ENCODE measurements around the gene RRM1. TPM values are rescaled to one million over a fixed set of nuclear protein-coding genes. Genes with fewer than 3 reads are reported as not detected.

RRM1 gene
- total and polyA plus RNA-seq, 7 donors, result 9.0 to 39.6 (median 28.5) TPM

DNA sequence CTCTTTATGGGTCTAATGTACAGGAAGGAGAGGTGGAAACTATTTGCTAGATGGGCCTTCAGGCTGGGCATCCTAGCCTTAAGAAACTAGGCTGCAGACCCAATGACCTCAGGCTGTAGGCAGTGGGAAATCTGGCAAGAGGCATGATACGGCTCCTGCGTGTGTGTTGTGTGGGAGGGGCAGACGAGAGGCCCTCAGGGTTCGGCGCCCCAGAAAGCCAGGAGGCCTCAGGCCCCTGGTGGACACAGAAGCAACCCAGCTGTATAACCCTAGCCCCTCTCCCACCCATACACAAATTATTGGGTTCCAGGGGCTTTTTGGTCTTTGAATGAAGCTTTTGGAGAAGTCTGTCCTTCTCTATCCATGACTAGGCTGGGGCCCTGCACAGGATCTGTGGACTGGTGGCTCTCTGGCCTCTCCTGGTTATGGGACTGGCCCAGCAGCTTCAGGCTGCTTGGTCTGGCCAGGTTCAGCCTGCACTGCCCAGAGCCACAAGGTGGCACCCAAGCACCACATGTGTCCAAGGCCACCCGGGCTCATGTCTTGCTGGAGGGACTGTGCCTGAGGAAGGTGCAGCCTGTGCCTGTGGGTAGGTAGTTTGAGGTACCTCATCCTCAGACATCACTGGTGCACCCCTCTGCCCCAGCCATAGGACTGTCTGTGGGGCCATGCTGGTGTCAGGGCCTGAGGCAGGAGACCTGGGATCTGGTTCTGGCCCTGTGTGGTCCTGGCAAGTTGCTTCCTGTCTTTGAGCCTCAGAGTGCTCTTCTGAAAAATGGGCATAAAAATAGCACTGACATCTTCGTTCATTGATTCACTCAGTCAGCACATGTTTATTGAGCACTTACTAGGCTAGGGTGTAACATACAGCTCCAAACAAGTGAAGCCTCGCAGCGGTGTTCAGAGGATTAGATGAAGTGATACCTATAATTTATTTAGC lies 87.5 kb downstream of the RRM1 start:
- WGBS, 2 donors, result 60 to 62% methylated on average over 9 of the region's 9 CpGs

DNA sequence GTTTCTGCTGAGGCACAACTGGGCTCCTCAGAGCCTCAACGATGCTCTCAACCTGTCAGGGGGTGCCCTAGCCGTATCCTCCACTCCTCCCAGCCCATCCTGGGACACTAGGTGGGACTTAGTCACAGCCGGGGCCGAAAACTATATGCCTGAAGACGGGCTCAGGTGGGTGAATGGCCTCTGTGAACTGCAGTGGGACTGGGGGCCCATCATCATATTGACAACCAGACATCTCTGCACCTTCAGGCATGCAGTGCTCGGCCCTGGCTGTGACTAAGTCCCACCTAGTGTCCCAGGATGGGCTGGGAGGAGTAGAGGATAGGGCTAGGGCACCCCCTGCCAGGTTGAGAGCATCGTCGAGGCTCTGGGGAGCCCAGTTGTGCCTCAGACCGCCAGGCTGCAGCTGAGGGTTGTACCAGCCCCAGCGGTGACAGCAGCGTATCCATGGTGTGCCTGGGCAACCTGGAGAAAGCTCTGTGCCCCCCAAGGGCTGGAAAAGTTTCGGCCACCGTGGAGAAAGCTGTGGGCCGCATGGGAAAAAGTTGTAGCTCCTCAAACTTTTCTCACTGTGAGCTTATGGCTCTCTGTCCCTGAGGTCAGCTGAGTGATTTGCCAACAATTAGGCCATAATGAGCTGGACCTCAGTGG lies 88.9 kb downstream of the RRM1 start:
- Histone ChIP-seq H3K27me3 (no peaks in the 10 kb centered on the region), H3K27ac (no peak overlapping the region), H3K4me3 (no peak overlapping the region), H3K36me3 (no peaks in the 10 kb centered on the region), H3K4me1 (peaks cover 0 to 17% (median 9%) of the 10 kb centered on the region in 4 donors), H3K9me3 (no peaks in the 10 kb centered on the region)
- intact Hi-C loops (cut with DNase I), result no loop called here
- DNase-seq, result no peak
- WGBS, 2 donors, result 83 to 84% methylated on average over 14 of the region's 14 CpGs
- TF ChIP-seq EP300 (IDR thresholded peaks at IDR 0.05) (no peak), POLR2AphosphoS5 (IDR thresholded peaks at IDR 0.05) (no peak), POLR2A (IDR thresholded peaks at IDR 0.05) (no peak)
- TF ChIP-seq, protein P1, sequence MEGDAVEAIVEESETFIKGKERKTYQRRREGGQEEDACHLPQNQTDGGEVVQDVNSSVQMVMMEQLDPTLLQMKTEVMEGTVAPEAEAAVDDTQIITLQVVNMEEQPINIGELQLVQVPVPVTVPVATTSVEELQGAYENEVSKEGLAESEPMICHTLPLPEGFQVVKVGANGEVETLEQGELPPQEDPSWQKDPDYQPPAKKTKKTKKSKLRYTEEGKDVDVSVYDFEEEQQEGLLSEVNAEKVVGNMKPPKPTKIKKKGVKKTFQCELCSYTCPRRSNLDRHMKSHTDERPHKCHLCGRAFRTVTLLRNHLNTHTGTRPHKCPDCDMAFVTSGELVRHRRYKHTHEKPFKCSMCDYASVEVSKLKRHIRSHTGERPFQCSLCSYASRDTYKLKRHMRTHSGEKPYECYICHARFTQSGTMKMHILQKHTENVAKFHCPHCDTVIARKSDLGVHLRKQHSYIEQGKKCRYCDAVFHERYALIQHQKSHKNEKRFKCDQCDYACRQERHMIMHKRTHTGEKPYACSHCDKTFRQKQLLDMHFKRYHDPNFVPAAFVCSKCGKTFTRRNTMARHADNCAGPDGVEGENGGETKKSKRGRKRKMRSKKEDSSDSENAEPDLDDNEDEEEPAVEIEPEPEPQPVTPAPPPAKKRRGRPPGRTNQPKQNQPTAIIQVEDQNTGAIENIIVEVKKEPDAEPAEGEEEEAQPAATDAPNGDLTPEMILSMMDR (IDR thresholded peaks at IDR 0.05), result no peak

More for the DNA sequence above, 87.5 kb downstream of the RRM1 start:
- Histone ChIP-seq H3K4me3 (no peak overlapping the region), H3K4me1 (peaks cover 0 to 7% (median 3%) of the 10 kb centered on the region in 4 donors), H3K27me3 (no peaks in the 10 kb centered on the region), H3K27ac (no peak overlapping the region), H3K36me3 (no peaks in the 10 kb centered on the region), H3K9me3 (no peaks in the 10 kb centered on the region)
- TF ChIP-seq, protein P1 (IDR thresholded peaks at IDR 0.05), result peak in 2 of 4 experiments; percentile 35 to 44
- TF ChIP-seq EP300 (IDR thresholded peaks at IDR 0.05), result no peak
- intact Hi-C loops (cut with DNase I), result no loop called here
- DNase-seq, result no peak

DNA sequence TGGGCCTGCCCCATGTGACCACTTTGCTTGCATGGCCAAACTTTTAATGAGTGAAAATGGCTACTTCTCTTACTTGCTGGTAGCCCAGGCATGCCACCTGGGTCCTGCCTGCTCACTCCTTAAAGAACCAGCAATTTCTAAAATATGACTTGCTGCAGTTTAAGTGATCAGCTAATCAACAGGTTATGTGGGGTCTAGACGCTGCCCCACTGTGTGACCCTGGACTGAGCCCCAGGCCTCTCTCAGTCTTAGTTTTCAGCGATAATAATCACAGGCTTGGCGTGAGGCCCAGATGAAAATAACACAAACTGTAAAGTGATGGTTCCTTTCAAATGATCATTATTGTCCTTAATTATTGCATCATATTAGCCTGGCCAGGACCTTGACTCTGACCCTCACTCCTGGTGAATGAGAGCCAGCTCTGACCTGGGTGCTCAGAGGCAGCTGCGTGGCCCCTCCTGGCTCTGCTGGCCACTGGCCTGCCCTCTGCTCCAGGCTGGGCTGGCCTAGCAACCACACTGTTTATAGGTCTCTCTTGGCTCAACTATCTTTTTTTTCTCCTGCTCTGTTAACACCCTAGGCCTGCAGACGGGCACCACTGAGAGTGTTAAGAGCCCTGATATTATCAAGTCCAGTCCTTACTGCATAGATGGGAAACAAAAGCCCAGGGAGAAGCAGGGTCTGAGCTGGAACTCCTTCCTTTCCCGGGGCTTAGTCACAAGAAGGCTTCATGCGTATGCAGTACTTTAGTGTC lies 89.7 kb downstream of the RRM1 start:
- TF ChIP-seq POLR2AphosphoS5 (IDR thresholded peaks at IDR 0.05) (no peak), EP300 (IDR thresholded peaks at IDR 0.05) (no peak), POLR2A (IDR thresholded peaks at IDR 0.05) (no peak)
- TF ChIP-seq, protein P1 (IDR thresholded peaks at IDR 0.05), result no peak
- intact Hi-C loops (cut with DNase I), result no loop called here
- Histone ChIP-seq H3K9me3 (no peaks in the 10 kb centered on the region), H3K36me3 (no peaks in the 10 kb centered on the region), H3K27ac (peak overlapping the region in 1 of 4 donors; percentile 19), H3K4me3 (no peak overlapping the region), H3K27me3 (no peaks in the 10 kb centered on the region), H3K4me1 (peaks cover 0 to 17% (median 9%) of the 10 kb centered on the region in 4 donors)
- no peak for DNase-seq
- 71 to 72% methylated on average over 7 of the region's 7 CpGs for WGBS, 2 donors

DNA sequence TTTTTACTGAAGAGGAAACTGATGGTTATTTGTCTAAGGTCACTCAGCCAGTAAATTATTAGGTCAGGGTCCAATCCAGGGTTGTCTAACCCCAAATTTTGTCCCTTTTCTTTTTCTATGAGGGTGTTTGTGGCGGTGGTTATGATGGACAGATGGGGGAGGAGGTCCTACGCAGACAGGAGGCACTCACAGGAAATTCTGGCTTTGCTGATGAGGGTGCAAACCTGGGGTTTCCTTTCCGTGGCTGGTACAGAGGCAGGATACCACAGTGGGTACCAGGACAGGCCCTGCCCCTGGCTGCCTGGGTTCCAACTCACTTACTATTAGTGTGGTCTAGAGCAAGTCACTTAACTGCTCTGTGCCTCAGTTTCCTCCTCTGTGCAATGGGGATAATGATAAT lies 91.0 kb downstream of the RRM1 start:
- intact Hi-C loops (cut with DNase I), result loop anchor here (5.0 kb wide), 1 partner anchor 817 kb away; no protein-coding TSS in a partner anchor
- Histone ChIP-seq H3K27ac (no peak overlapping the region), H3K27me3 (no peaks in the 10 kb centered on the region), H3K9me3 (no peaks in the 10 kb centered on the region), H3K36me3 (no peaks in the 10 kb centered on the region), H3K4me1 (peaks cover 0 to 18% (median 11%) of the 10 kb centered on the region in 4 donors), H3K4me3 (no peak overlapping the region)
- no peak for TF ChIP-seq POLR2A (IDR thresholded peaks at IDR 0.05)
- TF ChIP-seq POLR2AphosphoS5 (IDR thresholded peaks at IDR 0.05), result no peak
- no peak for TF ChIP-seq EP300 (IDR thresholded peaks at IDR 0.05)
- TF ChIP-seq, protein P1 (IDR thresholded peaks at IDR 0.05), result no peak
- 56 to 83% methylated on average over 3 of the region's 3 CpGs for WGBS, 2 donors
- no peak for DNase-seq

All from sigmoid colon (tissue), 7 donors.